Measurements from ENCODE around the gene PRKCB. TPM values are rescaled to one million over a fixed set of nuclear protein-coding genes. Genes with fewer than 3 reads are reported as not detected.

PRKCB gene
- total RNA-seq, 1 donor from 2014 or later: 1.0 TPM

DNA sequence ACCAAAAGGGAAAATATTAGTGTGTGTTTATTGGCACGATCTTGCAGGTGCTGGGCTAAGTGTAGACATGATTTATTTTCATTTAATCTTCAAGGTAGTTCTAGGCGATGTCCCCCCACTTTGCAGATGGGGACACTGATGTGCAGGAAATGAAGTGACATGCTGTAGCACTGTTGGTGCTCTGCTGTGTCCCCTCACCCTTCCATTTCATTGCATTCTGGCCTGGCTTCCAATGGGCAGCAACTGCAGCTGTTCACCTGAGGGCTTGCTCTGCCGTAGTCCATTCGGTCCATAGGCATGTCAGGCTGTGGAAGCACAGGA is 123.9 kb downstream of the PRKCB start:
- Histone ChIP-seq H3K9ac (ENCODE audit: low read depth in 1 of 3, low read length in 3 of 3) (no peak overlapping the region), H3K9me3 (ENCODE audit: control insufficient read depth in 3 of 3, low read length in 3 of 3) (no peaks in the 10 kb centered on the region), H3K27me3 (ENCODE audit: control insufficient read depth in 3 of 3, insufficient read depth in 3 of 3, low read length in 3 of 3) (peaks cover 0 to 2% (median 0%) of the 10 kb centered on the region in 3 donors), H3K36me3 (ENCODE audit: control insufficient read depth in 3 of 3, insufficient read depth in 3 of 3, low read length in 3 of 3) (no peaks in the 10 kb centered on the region), H3K27ac (ENCODE audit: low read depth, low read length) (no peak overlapping the region), H3K4me1 (ENCODE audit: control insufficient read depth in 3 of 3, insufficient read depth in 3 of 3, low read length in 3 of 3) (no peaks in the 10 kb centered on the region), H3K4me3 (ENCODE audit: low read length in 3 of 3) (no peak overlapping the region)

DNA sequence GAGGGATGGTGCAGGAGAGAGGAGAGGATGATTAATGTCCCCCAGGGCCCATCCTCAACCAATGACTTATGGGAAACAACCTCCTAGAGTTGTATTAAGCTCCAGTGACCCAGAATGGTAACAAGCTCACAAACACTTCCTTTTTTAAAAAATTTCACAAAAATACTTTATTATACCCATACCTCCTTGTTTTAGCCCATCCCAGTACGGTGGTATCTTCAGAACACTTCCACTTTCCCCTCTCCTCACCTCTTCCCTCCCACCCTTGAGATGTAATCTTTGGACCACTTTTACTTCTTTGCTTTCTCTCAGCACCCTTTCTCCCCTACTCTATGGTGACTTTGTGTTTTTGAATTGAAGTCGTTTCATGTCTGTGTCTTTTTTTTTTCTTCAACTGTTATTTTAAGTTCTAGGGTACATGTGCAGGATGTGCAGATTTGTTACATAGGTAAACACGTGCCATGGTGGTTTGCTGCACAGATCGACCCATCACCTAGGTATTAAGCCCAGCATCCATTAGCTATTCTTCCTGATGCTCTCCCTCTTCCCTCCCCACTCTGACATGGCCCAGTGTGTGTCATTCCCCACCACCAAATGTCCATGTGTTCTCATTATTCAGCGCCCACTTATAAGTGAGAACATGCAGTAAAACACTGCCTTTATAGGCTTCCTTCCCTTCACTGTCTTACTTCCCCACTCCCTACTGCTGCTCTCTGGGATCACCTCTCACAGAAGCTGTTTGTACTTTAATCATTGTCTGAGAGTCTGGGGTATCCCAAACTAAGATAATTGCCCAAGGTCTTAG is 124.5 kb downstream of the PRKCB start:
- Histone ChIP-seq H3K4me3 (ENCODE audit: low read length in 3 of 3) (no peak overlapping the region), H3K27ac (ENCODE audit: low read depth, low read length) (no peak overlapping the region), H3K4me1 (ENCODE audit: control insufficient read depth in 3 of 3, insufficient read depth in 3 of 3, low read length in 3 of 3) (no peaks in the 10 kb centered on the region)

DNA sequence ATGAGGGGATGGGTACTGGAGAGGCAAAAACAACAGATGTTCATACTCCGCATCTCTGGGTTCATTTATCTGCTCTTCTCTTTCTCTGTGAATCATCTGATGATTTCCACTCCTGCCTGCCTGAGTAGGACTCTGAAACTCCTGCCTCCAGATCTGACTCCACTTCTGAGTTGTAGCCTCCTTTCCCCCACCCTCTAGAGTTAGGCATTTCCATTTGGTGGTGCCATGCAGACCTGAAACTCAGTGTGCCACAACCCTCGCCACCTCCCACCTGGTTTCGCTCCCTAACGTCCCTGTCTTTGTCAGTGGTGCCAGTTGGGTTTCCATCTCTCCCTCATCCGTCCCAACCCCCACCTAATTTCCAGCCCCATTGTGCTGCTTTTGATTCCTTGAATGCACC is 126.2 kb downstream of the PRKCB start:
- H3K4me3 ChIP-seq (ENCODE audit: low read length in 3 of 3): no peak overlapping the region
- H3K27me3 ChIP-seq (ENCODE audit: control insufficient read depth in 3 of 3, insufficient read depth in 3 of 3, low read length in 3 of 3): peaks cover 0 to 2% (median 0%) of the 10 kb centered on the region in 3 donors
- no peaks in the 10 kb centered on the region for H3K9me3 ChIP-seq (ENCODE audit: control insufficient read depth in 3 of 3, low read length in 3 of 3)
- no peak overlapping the region for H3K27ac ChIP-seq (ENCODE audit: low read depth, low read length)
- H3K4me1 ChIP-seq (ENCODE audit: control insufficient read depth in 3 of 3, insufficient read depth in 3 of 3, low read length in 3 of 3): no peaks in the 10 kb centered on the region
- no peaks in the 10 kb centered on the region for H3K36me3 ChIP-seq (ENCODE audit: control insufficient read depth in 3 of 3, insufficient read depth in 3 of 3, low read length in 3 of 3)
- H3K9ac ChIP-seq (ENCODE audit: low read depth in 1 of 3, low read length in 3 of 3): no peak overlapping the region

More for the DNA sequence above, 124.5 kb downstream of the PRKCB start:
- no peaks in the 10 kb centered on the region for H3K9me3 ChIP-seq (ENCODE audit: control insufficient read depth in 3 of 3, low read length in 3 of 3)
- H3K27me3 ChIP-seq (ENCODE audit: control insufficient read depth in 3 of 3, insufficient read depth in 3 of 3, low read length in 3 of 3): peaks cover 0 to 2% (median 0%) of the 10 kb centered on the region in 3 donors
- H3K9ac ChIP-seq (ENCODE audit: low read depth in 1 of 3, low read length in 3 of 3): no peak overlapping the region
- no peaks in the 10 kb centered on the region for H3K36me3 ChIP-seq (ENCODE audit: control insufficient read depth in 3 of 3, insufficient read depth in 3 of 3, low read length in 3 of 3)

DNA sequence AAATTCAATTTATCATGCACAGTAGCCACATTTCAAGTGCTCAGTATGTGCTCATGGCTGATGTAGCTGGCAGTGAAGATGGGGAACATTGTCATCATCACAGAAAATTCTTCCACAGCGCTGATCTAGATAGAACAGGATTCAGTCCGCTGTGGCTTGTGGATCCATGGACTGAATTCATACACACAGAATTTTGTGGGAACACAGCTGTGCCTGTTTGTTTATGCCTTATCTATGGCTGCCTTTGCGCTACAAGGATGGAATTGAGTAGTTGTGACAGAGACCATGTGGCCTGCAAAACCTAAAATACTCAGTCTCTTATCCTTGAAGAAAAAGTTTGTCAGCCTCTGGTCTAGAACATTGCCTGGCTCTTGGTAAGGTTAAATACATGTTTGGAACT is 128.4 kb downstream of the PRKCB start:
- no peaks in the 10 kb centered on the region for H3K36me3 ChIP-seq (ENCODE audit: control insufficient read depth in 3 of 3, insufficient read depth in 3 of 3, low read length in 3 of 3)
- H3K9ac ChIP-seq (ENCODE audit: low read depth in 1 of 3, low read length in 3 of 3): no peak overlapping the region

DNA sequence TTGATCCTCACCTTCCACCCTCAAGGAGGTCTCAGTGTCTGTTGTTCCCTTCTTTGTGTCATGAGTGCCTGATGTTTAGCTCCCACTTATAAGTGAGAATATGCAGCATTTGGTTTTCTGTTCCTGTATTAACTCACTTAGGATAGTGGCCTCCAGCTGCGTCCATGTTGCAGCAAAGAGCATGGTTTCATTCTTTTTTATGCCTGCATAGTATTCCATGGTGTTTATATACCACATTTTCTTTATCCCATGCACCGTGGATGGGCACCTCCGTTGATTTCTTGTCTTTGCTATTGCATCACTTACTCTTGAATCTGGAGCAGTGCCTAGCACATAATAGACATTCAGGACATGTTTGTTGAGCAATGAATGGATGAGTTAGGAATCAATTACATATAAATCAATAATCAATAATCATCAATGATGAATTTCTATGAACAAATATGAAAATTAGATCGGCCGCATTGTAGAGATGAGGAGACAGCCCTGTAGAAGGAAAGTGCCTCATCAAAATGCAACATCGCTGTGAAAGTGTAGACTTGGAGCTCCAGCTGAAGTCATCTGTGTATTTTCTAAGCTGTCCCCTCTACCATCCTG is 129.5 kb downstream of the PRKCB start:
- Histone ChIP-seq H3K36me3 (ENCODE audit: control insufficient read depth in 3 of 3, insufficient read depth in 3 of 3, low read length in 3 of 3) (no peaks in the 10 kb centered on the region), H3K9ac (ENCODE audit: low read depth in 1 of 3, low read length in 3 of 3) (no peak overlapping the region), H3K9me3 (ENCODE audit: control insufficient read depth in 3 of 3, low read length in 3 of 3) (no peaks in the 10 kb centered on the region), H3K4me3 (ENCODE audit: low read length in 3 of 3) (no peak overlapping the region), H3K4me1 (ENCODE audit: control insufficient read depth in 3 of 3, insufficient read depth in 3 of 3, low read length in 3 of 3) (no peaks in the 10 kb centered on the region), H3K27me3 (ENCODE audit: control insufficient read depth in 3 of 3, insufficient read depth in 3 of 3, low read length in 3 of 3) (peaks cover 0 to 2% (median 0%) of the 10 kb centered on the region in 3 donors), H3K27ac (ENCODE audit: low read depth, low read length) (no peak overlapping the region)

More for the DNA sequence above, 128.4 kb downstream of the PRKCB start:
- no peak overlapping the region for H3K4me3 ChIP-seq (ENCODE audit: low read length in 3 of 3)
- H3K9me3 ChIP-seq (ENCODE audit: control insufficient read depth in 3 of 3, low read length in 3 of 3): no peaks in the 10 kb centered on the region
- H3K27ac ChIP-seq (ENCODE audit: low read depth, low read length): no peak overlapping the region
- H3K4me1 ChIP-seq (ENCODE audit: control insufficient read depth in 3 of 3, insufficient read depth in 3 of 3, low read length in 3 of 3): no peaks in the 10 kb centered on the region
- H3K27me3 ChIP-seq (ENCODE audit: control insufficient read depth in 3 of 3, insufficient read depth in 3 of 3, low read length in 3 of 3): peaks cover 0 to 2% (median 0%) of the 10 kb centered on the region in 3 donors

DNA sequence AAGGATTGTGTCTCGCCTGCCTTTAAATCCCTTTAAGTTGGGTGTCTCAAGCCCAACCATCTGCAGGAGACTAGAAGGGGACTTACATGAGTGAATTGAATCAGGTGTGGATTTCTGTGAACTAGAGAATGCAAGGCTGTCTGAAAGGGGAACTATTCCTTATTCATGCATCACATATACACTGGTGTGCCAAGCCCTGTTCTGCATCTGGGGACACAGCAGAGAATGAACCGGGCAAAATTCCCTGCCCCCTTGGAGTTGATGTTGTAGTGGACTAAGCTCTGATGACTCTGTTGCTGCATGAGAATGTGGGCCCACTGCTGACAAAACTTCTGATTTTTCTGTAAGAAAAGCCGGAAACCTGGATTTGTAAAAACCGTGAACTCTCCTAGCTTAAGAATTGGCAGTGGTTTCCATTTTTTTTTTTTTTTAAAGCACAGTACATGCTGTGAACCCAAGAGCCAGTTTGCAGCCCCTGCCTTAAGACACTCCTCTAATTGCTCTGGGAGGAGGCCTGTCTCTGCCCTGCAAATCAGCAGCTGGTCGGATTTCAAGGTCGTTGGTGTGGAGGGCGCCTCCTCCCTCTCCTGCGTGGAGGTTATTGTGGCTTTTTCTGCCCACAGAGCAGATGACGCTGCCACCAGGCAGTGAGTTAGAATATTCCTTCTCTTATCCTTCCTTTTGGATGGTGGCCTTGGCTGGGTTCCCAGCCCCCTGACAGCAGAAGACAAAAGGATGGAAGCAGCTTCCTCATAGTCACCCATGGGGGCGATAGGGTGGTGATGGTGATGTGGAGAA is 131.0 kb downstream of the PRKCB start:
- H3K27me3 ChIP-seq (ENCODE audit: control insufficient read depth in 3 of 3, insufficient read depth in 3 of 3, low read length in 3 of 3): peaks cover 0 to 2% (median 0%) of the 10 kb centered on the region in 3 donors
- H3K36me3 ChIP-seq (ENCODE audit: control insufficient read depth in 3 of 3, insufficient read depth in 3 of 3, low read length in 3 of 3): no peaks in the 10 kb centered on the region
- no peak overlapping the region for H3K4me3 ChIP-seq (ENCODE audit: low read length in 3 of 3)
- H3K27ac ChIP-seq (ENCODE audit: low read depth, low read length): no peak overlapping the region
- no peaks in the 10 kb centered on the region for H3K9me3 ChIP-seq (ENCODE audit: control insufficient read depth in 3 of 3, low read length in 3 of 3)
- no peak overlapping the region for H3K9ac ChIP-seq (ENCODE audit: low read depth in 1 of 3, low read length in 3 of 3)
- no peaks in the 10 kb centered on the region for H3K4me1 ChIP-seq (ENCODE audit: control insufficient read depth in 3 of 3, insufficient read depth in 3 of 3, low read length in 3 of 3)

DNA sequence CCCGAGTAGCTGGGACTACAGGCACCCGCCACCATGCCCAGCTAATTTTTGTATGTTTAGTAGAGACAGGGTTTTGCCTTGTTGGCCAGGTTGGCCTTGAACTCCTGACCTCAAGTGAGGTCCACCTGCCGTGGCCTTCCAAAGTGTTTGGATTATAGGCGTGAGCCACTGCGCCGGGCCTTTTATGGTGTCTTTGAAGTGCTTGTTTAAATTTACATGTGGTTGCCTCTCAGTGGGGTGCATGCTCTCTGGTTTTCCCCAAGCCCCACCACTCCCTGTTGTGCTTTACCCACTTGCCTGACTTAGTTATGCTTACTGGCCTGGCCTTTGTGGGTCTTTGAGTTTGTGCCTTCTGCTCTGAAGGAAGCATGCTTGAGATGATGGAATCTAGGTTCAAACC is 132.0 kb downstream of the PRKCB start:
- Histone ChIP-seq H3K9ac (ENCODE audit: low read depth in 1 of 3, low read length in 3 of 3) (no peak overlapping the region), H3K27ac (ENCODE audit: low read depth, low read length) (no peak overlapping the region), H3K4me3 (ENCODE audit: low read length in 3 of 3) (no peak overlapping the region), H3K36me3 (ENCODE audit: control insufficient read depth in 3 of 3, insufficient read depth in 3 of 3, low read length in 3 of 3) (no peaks in the 10 kb centered on the region), H3K9me3 (ENCODE audit: control insufficient read depth in 3 of 3, low read length in 3 of 3) (no peaks in the 10 kb centered on the region), H3K4me1 (ENCODE audit: control insufficient read depth in 3 of 3, insufficient read depth in 3 of 3, low read length in 3 of 3) (no peaks in the 10 kb centered on the region), H3K27me3 (ENCODE audit: control insufficient read depth in 3 of 3, insufficient read depth in 3 of 3, low read length in 3 of 3) (no peaks in the 10 kb centered on the region)

DNA sequence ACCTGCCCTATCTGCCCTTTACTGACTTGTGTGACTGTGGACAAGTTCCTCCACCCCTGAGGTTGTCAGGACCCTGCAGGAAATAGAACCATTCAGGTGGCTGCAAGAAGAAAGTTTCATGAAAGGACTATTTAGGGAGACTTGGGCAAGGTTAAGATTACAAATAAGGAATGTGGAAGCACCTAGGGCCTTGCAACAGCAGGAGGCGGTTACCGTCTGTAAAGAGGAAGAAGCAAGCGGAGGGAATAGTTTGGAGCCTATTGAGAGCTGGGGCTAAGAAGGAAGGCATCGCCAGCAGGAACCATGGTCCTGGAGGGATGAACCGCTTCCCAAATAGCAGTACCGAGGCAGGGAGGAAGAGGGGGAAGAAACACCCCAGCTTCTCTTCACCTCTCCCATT is 132.4 kb downstream of the PRKCB start:
- Histone ChIP-seq H3K27ac (ENCODE audit: low read depth, low read length) (no peak overlapping the region), H3K36me3 (ENCODE audit: control insufficient read depth in 3 of 3, insufficient read depth in 3 of 3, low read length in 3 of 3) (no peaks in the 10 kb centered on the region), H3K27me3 (ENCODE audit: control insufficient read depth in 3 of 3, insufficient read depth in 3 of 3, low read length in 3 of 3) (no peaks in the 10 kb centered on the region), H3K9me3 (ENCODE audit: control insufficient read depth in 3 of 3, low read length in 3 of 3) (no peaks in the 10 kb centered on the region), H3K9ac (ENCODE audit: low read depth in 1 of 3, low read length in 3 of 3) (no peak overlapping the region), H3K4me3 (ENCODE audit: low read length in 3 of 3) (no peak overlapping the region), H3K4me1 (ENCODE audit: control insufficient read depth in 3 of 3, insufficient read depth in 3 of 3, low read length in 3 of 3) (no peaks in the 10 kb centered on the region)

DNA sequence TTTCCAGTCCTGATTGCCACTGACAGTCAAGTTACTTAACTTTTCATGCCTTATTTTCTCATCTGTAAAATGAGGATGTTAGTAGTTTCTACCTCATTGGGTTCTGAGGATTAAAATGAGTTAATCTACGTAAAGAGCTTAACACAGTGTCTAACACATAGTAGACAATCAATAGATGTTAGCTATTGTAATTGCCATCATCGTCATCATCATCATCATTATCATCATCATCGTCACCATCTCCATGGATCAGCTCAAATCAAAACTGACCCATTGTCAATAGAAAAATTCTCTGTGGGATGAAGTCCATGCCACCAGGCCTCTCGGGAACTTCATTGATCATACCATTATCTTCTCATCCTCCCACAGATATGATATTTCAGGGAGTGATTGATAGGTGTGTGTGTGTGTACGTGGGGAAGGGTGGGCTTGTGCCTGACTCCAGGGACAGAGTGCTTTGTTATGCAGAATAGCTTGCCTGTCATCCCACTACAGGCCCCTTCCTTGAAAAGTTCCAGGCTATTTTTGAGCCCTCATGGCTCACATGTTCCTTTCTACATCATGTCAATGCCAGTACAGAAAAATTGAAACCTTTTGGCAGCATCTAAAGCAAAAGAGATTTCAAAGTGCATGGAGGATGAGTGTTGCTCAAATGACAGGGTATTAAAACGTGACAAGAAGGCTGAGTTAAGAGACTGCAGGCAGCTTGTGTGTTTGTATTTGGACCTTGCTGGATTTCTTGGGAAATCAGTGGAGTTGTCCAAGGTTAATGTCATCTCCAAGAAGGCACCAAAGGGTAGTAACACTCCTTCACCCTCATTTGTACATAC is 133.9 kb downstream of the PRKCB start:
- H3K36me3 ChIP-seq (ENCODE audit: control insufficient read depth in 3 of 3, insufficient read depth in 3 of 3, low read length in 3 of 3): no peaks in the 10 kb centered on the region
- no peaks in the 10 kb centered on the region for H3K9me3 ChIP-seq (ENCODE audit: control insufficient read depth in 3 of 3, low read length in 3 of 3)
- no peaks in the 10 kb centered on the region for H3K4me1 ChIP-seq (ENCODE audit: control insufficient read depth in 3 of 3, insufficient read depth in 3 of 3, low read length in 3 of 3)
- no peak overlapping the region for H3K4me3 ChIP-seq (ENCODE audit: low read length in 3 of 3)
- H3K27ac ChIP-seq (ENCODE audit: low read depth, low read length): no peak overlapping the region
- no peak overlapping the region for H3K9ac ChIP-seq (ENCODE audit: low read depth in 1 of 3, low read length in 3 of 3)
- H3K27me3 ChIP-seq (ENCODE audit: control insufficient read depth in 3 of 3, insufficient read depth in 3 of 3, low read length in 3 of 3): no peaks in the 10 kb centered on the region
